Measurements from ENCODE around the gene FITM2.

DNA sequence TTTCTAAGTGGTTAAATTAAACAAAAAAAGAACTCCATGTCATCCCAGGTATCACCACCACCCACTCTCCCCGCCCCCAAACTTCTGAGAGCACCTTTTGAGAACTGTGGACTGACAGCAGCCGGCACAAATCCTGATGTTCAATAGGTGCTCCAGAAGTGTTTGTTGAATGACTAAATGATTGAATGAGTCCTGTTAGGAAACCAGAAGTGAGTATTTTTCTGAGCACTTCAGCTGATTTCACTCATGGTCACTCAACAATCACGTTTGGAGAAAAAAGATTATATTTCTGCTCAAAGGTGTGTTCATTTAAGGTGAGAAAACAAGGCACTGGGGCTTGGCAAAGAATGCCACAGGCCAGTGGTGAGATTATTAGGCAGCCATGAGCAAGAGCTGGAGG is 38.3 kb upstream of the FITM2 start:
- TF ChIP-seq CTCF (conservative IDR thresholded peaks at IDR 0.05): no peak
- no peak for TF ChIP-seq EZH2 (IDR thresholded peaks at IDR 0.05; ENCODE audit: low read depth)

Measured in PC-9 (cell line).